IPS-NIHi11 (cell line): Measurements from ENCODE around the gene MPG.

Experiments used
- DNase-seq: peaks from one replicate; pipeline ENCODE4 v3.0.0; 2012; ENCODE audit warnings: mixed read lengths, low spot score

Gene MPG

GRCh38 chr16:83781-84615, 6.0 kb downstream of the MPG start:
- no peak for DNase-seq

- DNase-seq: no peak
These were observed 6.8 kb downstream of the MPG start for GRCh38 chr16:84718-85406.

GRCh38 chr16:85407-85782, 7.4 kb downstream of the MPG start:
- no peak for DNase-seq

- no peak for DNase-seq
These were observed 7.8 kb downstream of the MPG start for GRCh38 chr16:85865-86264.

GRCh38 chr16:86483-86952, 8.5 kb downstream of the MPG start:
- DNase-seq: no peak

GRCh38 chr16:88613-89012, 10.6 kb downstream of the MPG start:
- DNase-seq: no peak

GRCh38 chr16:89391-90302, 11.6 kb downstream of the MPG start:
- DNase-seq: no peak

- DNase-seq: no peak
These were observed 13.5 kb downstream of the MPG start for GRCh38 chr16:91484-91883.

GRCh38 chr16:92431-93339, 14.7 kb downstream of the MPG start:
- no peak for DNase-seq

GRCh38 chr16:94918-95265, 16.9 kb downstream of the MPG start:
- no peak for DNase-seq

GRCh38 chr16:96935-97381, 18.9 kb downstream of the MPG start:
- peak; percentile 99 for DNase-seq

- no peak for DNase-seq
These were observed 19.8 kb downstream of the MPG start for GRCh38 chr16:97822-98221.

GRCh38 chr16:100989-101388, 23.0 kb downstream of the MPG start:
- DNase-seq: no peak

- DNase-seq: no peak
These were observed 23.6 kb downstream of the MPG start for GRCh38 chr16:101586-101985.

- DNase-seq: no peak
These were observed 24.2 kb downstream of the MPG start for GRCh38 chr16:102060-102855.

GRCh38 chr16:104355-104754, 26.3 kb downstream of the MPG start:
- DNase-seq: no peak

- no peak for DNase-seq
These were observed 26.9 kb downstream of the MPG start for GRCh38 chr16:104928-105327.

GRCh38 chr16:105521-105920, 27.5 kb downstream of the MPG start:
- no peak for DNase-seq

- DNase-seq: peak; percentile 84
These were observed 28.7 kb downstream of the MPG start for GRCh38 chr16:106623-107324.
